Measurements from ENCODE around the gene PDE3A.
"Not testable (repeated sequence)": the region's sequence is repeated elsewhere in the genome, so short reads cannot be mapped to it uniquely, and the experiment has no call there.

GRCh38 chr12:20551742-20552442 lies 183.6 kb downstream of the PDE3A start:
- not testable (repeated sequence) for TF ChIP-seq NR2C2, ZNF121 (CRISPR knock-in tag; IDR thresholded peaks at IDR 0.05)
- TF ChIP-seq, protein P1, sequence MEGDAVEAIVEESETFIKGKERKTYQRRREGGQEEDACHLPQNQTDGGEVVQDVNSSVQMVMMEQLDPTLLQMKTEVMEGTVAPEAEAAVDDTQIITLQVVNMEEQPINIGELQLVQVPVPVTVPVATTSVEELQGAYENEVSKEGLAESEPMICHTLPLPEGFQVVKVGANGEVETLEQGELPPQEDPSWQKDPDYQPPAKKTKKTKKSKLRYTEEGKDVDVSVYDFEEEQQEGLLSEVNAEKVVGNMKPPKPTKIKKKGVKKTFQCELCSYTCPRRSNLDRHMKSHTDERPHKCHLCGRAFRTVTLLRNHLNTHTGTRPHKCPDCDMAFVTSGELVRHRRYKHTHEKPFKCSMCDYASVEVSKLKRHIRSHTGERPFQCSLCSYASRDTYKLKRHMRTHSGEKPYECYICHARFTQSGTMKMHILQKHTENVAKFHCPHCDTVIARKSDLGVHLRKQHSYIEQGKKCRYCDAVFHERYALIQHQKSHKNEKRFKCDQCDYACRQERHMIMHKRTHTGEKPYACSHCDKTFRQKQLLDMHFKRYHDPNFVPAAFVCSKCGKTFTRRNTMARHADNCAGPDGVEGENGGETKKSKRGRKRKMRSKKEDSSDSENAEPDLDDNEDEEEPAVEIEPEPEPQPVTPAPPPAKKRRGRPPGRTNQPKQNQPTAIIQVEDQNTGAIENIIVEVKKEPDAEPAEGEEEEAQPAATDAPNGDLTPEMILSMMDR (IDR thresholded peaks at IDR 0.05): not testable (repeated sequence)
